Effector memory CD4-positive, alpha-beta T cell (primary cell): Measurements from ENCODE around the gene CACNA1C.

Experiments used
- DNase-seq, 3 donors: peaks; one replicate each; pipeline ENCODE4 v3.0.0-alpha.2; 2020
- H3K27ac ChIP-seq: 2 replicates; pipeline ENCODE4 v1.7.0; 2013; ENCODE audit warnings: mild to moderate bottlenecking, low read length, moderate library complexity; ENCODE audit not compliant: insufficient read depth, poor library complexity, severe bottlenecking
- H3K27me3 ChIP-seq: replicated peaks from 2 replicates; pipeline ENCODE4 v1.7.0; 2013; ENCODE audit warnings: mild to moderate bottlenecking, low read length; ENCODE audit not compliant: insufficient read depth, control insufficient read depth, poor library complexity, severe bottlenecking
- H3K36me3 ChIP-seq: 2 replicates; pipeline ENCODE4 v1.7.0; 2013; ENCODE audit warnings: mild to moderate bottlenecking, low read length, moderate library complexity; ENCODE audit not compliant: control insufficient read depth, insufficient read depth
- H3K4me1 ChIP-seq: 2 replicates; pipeline ENCODE4 v1.7.0; 2013; ENCODE audit warnings: low read length, mild to moderate bottlenecking; ENCODE audit not compliant: control insufficient read depth, insufficient read depth, poor library complexity, severe bottlenecking
- H3K4me3 ChIP-seq: 2 replicates; pipeline ENCODE4 v1.7.0; 2013; ENCODE audit warnings: low read length, low read depth, mild to moderate bottlenecking; ENCODE audit not compliant: insufficient read depth, poor library complexity, severe bottlenecking
- H3K9me3 ChIP-seq: 2 replicates; pipeline ENCODE4 v1.7.0; 2013; ENCODE audit warnings: mild to moderate bottlenecking, low read length, moderate library complexity; ENCODE audit not compliant: control insufficient read depth

CACNA1C gene

GRCh38 chr12:2559931-2560330, 507.1 kb downstream of the CACNA1C start:
- no peaks in the 10 kb centered on the region for H3K9me3 ChIP-seq
- no peaks in the 10 kb centered on the region for H3K36me3 ChIP-seq
- H3K4me1 ChIP-seq: no peaks in the 10 kb centered on the region
- H3K27me3 ChIP-seq: no peaks in the 10 kb centered on the region
- no peak for DNase-seq
- H3K27ac ChIP-seq: no peak overlapping the region
- H3K4me3 ChIP-seq: no peak overlapping the region

GRCh38 chr12:2560356-2560755, 507.6 kb downstream of the CACNA1C start:
- no peak for DNase-seq
- Histone ChIP-seq H3K36me3 (no peaks in the 10 kb centered on the region), H3K9me3 (no peaks in the 10 kb centered on the region), H3K27ac (no peak overlapping the region), H3K4me3 (no peak overlapping the region), H3K27me3 (no peaks in the 10 kb centered on the region), H3K4me1 (no peaks in the 10 kb centered on the region)

- Histone ChIP-seq H3K9me3 (no peaks in the 10 kb centered on the region), H3K4me3 (no peak overlapping the region), H3K4me1 (no peaks in the 10 kb centered on the region), H3K36me3 (no peaks in the 10 kb centered on the region), H3K27ac (no peak overlapping the region), H3K27me3 (no peaks in the 10 kb centered on the region)
- no peak for DNase-seq
Measured at GRCh38 chr12:2561367-2561766, 508.6 kb downstream of the CACNA1C start.

GRCh38 chr12:2562400-2562799, 509.6 kb downstream of the CACNA1C start:
- Histone ChIP-seq H3K36me3 (no peaks in the 10 kb centered on the region), H3K27me3 (no peaks in the 10 kb centered on the region), H3K4me1 (no peaks in the 10 kb centered on the region), H3K4me3 (no peak overlapping the region), H3K27ac (no peak overlapping the region), H3K9me3 (no peaks in the 10 kb centered on the region)
- DNase-seq: no peak

- Histone ChIP-seq H3K9me3 (no peaks in the 10 kb centered on the region), H3K4me3 (no peak overlapping the region), H3K4me1 (no peaks in the 10 kb centered on the region), H3K27me3 (no peaks in the 10 kb centered on the region), H3K36me3 (no peaks in the 10 kb centered on the region), H3K27ac (no peak overlapping the region)
- no peak for DNase-seq
Measured at GRCh38 chr12:2563709-2564108, 510.9 kb downstream of the CACNA1C start.

GRCh38 chr12:2566161-2566560, 513.4 kb downstream of the CACNA1C start:
- H3K4me3 ChIP-seq: no peak overlapping the region
- DNase-seq: no peak

GRCh38 chr12:2567711-2568110, 514.9 kb downstream of the CACNA1C start:
- Histone ChIP-seq H3K4me1 (no peaks in the 10 kb centered on the region), H3K27ac (no peak overlapping the region), H3K4me3 (no peak overlapping the region), H3K9me3 (no peaks in the 10 kb centered on the region), H3K36me3 (no peaks in the 10 kb centered on the region), H3K27me3 (no peaks in the 10 kb centered on the region)
- DNase-seq: no peak

More at GRCh38 chr12:2566161-2566560, 513.4 kb downstream of the CACNA1C start:
- Histone ChIP-seq H3K9me3 (no peaks in the 10 kb centered on the region), H3K36me3 (no peaks in the 10 kb centered on the region), H3K27ac (no peak overlapping the region), H3K27me3 (no peaks in the 10 kb centered on the region), H3K4me1 (no peaks in the 10 kb centered on the region)

- Histone ChIP-seq H3K9me3 (no peaks in the 10 kb centered on the region), H3K36me3 (no peaks in the 10 kb centered on the region), H3K27me3 (peaks cover 8% of the 10 kb centered on the region), H3K27ac (no peak overlapping the region), H3K4me1 (no peaks in the 10 kb centered on the region), H3K4me3 (no peak overlapping the region)
- DNase-seq: no peak
Measured at GRCh38 chr12:2570562-2570961, 517.8 kb downstream of the CACNA1C start.

GRCh38 chr12:2574355-2574935, 521.7 kb downstream of the CACNA1C start:
- H3K27ac ChIP-seq: no peak overlapping the region
- no peaks in the 10 kb centered on the region for H3K36me3 ChIP-seq
- no peaks in the 10 kb centered on the region for H3K9me3 ChIP-seq
- H3K4me3 ChIP-seq: no peak overlapping the region
- no peak for DNase-seq
- H3K4me1 ChIP-seq: no peaks in the 10 kb centered on the region
- peaks cover 8% of the 10 kb centered on the region for H3K27me3 ChIP-seq

- no peak overlapping the region for H3K4me3 ChIP-seq
- no peaks in the 10 kb centered on the region for H3K4me1 ChIP-seq
- no peaks in the 10 kb centered on the region for H3K36me3 ChIP-seq
- no peak overlapping the region for H3K27ac ChIP-seq
- H3K27me3 ChIP-seq: peaks cover 8% of the 10 kb centered on the region
- no peak for DNase-seq
- no peaks in the 10 kb centered on the region for H3K9me3 ChIP-seq
Measured at GRCh38 chr12:2575245-2575644, 522.5 kb downstream of the CACNA1C start.
